Pons (tissue), 1 donor: ENCODE measurements around the gene ARMH1.

Source experiments
- DNase-seq: peaks from one replicate; pipeline ENCODE4 v3.0.0-alpha.2; 2016; ENCODE audit warnings: low spot score

The ARMH1 gene

DNA sequence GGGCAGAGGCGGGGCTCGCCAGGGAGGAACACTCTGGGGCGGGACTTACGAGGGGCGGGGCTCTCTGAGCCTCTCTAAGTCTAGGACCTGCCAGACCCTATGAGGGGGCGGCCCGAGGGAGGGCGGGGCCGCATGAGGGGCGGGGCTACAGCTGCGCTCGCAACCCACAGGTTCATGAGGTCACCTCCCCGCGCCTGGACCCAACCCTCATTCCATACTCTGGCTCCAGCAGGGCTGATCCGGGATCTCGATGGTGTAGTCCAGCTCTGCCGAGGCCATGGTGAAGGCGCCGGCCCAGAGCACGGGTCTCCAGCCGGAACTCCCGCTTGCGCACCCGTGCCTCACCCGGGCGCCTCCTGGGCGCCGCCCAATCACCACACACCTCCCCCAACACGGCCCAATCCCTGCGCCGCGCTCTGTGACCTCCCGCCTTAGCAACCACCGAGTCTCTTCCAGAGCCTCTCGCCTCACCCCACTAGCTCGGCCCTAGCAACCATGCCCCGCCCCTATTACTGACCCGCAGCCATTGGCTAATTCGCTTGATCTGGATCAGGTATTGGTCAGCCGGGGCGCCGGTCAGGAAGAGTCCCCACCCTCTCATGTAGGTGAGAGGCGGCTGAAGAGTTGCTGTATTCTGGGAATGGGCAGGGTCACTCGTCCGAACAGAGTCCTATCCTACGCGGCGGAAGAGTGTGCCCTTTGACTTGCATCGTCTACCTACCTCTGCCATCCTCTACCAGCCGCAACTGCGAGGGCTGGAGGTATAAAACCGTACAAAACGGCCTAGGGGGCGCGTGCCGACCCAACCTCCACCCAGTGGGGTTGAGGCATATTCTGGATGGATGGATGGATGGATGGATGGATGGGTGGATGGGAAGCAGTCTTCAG, at the start of gene ARMH1, which contains the start of gene TMEM53:
Gene ARMH1, plus strand, starts transcription at position 602 of the 888 bp plus-strand sequence. CDS start 14,984 bp downstream, outside the sequence.
Gene TMEM53, minus strand, starts transcription at position 369 of the 888 bp plus-strand sequence. Its CDS starts 90 bp downstream, at position 279.
- peak; percentile 99 for DNase-seq

DNA sequence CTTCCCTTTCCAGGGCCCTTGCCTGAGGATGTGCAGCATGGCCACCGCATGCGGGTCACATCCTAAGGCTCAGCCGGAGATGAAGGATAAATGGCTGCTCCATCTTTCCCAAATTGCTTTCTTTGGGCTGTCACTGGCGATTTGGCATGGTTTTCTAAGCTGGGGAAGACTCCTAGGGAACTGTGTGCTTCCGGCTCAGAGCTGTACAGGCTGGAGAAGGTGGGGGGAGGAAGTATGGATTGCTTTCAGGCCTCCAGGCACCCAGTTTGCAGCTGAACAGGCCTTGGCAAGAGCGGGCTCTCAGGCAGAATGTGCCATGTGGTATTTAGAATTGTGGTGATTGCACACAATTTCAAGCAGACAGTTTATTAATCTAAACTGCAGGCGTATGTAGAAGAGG, 49.2 kb upstream of the ARMH1 start:
- DNase-seq, result no peak

DNA sequence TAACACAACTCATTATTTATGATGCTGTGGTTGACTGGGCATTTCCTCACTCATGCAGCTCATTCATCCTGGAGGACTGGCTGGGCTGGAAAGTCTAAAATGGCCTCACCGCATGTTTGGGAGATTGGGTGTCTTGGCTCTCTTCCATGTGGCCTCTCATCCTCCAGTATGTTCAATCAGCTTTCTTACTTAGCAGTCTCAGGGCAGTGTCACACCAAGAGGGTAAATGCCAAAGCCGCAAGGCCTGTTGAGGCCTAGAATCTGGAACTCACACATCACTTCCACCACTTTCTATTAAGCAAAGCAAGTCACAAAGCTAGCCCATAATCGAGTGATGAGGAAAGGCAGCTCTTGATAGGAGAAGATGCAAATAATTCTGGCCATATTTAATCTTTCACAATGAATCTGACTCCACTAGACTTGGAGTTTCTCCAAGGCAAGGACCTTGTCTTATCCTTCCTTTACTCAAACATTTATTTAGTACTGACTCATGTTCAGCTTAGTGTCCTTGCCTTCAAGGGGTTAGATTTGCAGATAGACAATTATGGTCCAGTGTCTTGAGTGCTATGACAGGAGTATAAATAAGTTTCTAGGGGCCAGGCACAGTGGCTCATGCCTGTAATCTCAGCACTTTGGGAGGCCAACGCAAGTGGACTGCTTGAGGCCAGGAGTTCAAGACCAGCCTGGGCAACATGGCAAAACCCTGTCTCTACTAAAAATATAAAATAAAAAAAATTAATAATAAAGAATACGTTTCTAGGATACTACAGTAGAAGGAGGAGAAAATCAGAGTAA, 45.4 kb upstream of the ARMH1 start:
- no peak for DNase-seq

DNA sequence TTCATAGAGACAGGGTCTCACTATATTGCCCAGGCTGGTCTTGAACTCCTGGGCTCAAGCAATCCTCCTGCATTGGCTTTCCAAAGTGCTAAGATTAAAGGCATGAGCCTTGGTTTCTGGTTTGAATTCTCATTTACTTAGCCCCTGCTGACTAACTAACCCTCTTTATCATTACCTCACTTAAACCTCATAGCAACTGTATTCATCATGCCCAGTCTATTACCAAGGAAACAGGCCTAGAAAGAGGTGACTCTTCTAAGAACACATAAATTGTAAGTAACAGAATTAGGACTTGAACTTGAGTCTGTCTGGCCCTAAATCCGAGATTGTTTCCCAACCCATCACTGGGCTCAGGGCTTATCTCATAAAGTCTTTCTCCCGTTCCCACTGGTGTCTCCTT, 44.4 kb upstream of the ARMH1 start:
- no peak for DNase-seq

DNA sequence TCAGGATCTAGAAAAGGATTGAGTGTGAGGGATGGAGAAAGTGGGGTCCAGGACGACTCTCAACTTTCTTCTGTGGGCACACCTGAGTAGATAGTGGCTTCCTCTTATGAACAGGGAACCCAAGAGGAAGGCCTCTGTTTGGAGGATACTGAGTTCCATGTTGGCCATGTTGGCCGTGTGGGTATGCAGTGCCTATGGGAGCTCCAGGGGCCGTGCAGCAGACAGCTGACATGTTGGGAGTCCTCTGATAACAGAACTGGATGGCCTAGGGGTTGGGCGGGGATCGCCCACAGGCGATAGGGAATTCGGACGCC, 43.2 kb upstream of the ARMH1 start:
- no peak for DNase-seq

DNA sequence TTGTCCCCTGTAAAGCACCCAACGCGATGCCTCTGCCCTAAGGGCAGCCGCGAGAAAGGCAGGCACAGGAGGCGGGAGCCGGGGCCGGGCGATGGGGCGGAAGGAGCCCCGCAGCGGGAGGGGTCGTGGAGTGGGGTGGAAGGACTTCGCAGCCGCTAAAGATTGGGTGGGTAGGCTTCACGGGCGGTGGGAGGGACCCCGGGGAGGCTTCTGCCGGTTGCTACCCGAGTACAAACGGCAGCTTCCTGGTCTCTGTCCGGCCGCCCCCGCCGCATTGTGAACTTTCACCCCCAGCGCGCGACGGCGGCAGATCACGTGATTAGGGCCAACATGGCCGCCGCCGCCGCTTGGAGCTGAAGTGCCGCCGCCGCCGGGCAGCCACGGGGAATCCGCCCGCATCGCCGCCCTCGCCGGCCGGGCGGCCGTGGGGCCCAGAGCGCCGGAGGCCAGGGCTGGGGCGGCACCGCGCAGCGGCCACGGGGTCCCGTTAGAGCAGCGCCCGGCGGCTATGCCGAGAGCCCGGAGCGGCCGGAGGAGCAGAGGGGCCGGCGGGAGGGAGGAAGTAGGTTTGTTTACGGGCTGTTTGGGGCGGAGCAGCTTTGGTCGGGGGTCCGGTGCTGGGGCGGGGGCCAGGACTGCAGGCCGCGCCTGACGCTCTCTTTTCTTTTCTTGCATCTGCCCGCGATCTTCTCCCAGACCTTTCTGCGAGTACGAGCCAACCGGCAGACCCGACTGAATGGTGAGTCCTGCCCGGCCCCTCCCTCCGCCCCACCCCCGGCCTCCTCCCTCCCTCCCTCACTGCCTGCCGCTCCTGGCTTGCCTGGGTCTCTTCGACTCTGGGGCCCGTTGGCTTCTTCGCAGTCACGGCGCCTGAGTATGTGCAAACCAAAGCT, 42.6 kb upstream of the ARMH1 start:
- DNase-seq, result peak; percentile 63

DNA sequence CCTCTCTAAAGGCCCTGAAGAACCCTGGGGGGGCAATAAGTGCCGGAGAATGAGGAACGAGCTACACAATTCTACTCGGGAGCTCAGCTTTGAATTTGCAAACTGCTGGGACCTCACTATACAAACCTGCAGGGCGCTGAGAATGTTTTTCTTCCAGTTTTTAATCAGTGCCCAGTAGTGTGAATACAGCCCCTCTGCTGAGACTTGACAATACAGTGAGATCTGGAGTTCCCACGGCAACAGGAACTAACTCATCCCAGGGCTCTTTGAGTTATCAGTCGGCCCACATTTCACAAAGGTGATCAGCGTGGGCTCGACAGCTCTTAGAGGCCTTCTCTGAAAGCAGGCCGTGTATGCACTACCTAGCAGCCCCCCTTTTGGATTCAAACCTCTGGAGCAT, 41.9 kb upstream of the ARMH1 start:
- no peak for DNase-seq

DNA sequence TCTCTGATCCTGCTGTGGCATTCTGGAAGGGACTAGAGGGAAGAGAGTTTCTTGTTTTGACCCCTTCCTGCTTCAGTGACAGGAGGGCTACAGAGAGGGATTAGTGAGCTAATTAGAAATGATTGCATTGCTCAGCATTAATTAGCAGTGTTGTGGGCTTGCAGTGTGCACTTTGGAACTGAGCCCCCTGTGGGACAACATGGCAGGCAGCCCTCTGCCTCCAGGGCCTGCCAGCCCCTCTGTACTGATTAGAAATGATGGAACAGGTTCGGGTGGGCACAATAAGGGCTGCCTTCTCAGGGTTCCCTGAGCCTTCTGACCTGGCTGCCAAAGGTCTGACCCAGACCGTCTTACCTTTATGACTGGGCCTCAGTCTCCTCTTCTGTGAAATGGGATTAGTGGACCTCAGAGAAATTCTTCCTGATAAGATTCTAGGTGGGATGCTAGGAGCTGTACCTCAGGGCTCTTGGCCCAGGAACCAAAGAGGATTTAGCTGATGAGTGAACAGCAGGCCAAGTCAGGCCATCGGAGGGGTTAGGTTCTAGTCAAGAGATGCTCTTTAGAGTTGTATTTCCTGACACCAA, 39.8 kb upstream of the ARMH1 start:
- no peak for DNase-seq

DNA sequence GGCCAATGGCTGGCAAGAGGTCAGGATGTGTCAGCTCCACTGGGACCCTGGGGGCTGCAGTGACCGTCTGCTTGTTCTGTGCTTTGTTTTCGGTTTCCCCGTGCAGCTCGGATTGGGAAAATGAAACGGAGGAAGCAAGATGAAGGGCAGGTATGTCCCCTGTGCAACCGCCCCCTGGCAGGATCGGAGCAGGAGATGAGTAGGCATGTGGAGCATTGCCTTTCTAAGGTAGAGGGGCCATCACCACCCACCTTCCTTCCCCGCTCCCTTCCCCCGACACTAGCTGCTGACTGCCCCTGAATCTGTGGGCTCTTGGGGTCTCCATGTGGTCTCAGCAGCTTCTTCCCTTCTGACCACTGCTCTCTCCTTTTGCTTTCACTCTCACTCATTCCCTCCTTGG, 39.1 kb upstream of the ARMH1 start:
- no peak for DNase-seq

DNA sequence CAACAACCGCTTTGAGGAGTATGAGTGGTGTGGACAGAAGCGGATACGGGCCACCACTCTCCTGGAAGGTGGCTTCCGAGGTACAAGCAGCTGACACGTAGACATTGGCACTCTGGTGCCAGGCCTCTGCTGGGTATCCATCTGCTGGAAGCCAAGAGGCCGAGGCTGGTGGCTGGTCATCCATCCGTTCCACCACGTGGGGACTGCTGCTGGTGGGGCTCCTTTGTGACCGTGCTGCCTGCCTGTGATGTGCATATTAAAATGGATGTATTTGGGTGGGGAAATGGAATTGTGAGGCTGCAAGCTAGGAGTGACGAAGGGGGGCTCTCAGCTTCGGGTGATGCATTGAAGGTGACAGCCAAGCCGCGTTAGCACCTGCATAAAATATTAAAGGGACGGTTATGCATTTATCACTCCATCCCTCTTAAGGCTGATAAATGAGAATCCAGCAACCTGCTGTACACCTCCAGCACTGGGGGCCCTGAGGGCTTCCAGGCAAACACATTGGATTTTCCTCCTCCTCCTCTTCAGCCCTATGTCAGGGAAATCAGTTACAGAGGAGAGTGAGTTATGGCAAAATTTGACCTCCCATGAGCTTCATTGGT, 38.3 kb upstream of the ARMH1 start:
- no peak for DNase-seq

DNA sequence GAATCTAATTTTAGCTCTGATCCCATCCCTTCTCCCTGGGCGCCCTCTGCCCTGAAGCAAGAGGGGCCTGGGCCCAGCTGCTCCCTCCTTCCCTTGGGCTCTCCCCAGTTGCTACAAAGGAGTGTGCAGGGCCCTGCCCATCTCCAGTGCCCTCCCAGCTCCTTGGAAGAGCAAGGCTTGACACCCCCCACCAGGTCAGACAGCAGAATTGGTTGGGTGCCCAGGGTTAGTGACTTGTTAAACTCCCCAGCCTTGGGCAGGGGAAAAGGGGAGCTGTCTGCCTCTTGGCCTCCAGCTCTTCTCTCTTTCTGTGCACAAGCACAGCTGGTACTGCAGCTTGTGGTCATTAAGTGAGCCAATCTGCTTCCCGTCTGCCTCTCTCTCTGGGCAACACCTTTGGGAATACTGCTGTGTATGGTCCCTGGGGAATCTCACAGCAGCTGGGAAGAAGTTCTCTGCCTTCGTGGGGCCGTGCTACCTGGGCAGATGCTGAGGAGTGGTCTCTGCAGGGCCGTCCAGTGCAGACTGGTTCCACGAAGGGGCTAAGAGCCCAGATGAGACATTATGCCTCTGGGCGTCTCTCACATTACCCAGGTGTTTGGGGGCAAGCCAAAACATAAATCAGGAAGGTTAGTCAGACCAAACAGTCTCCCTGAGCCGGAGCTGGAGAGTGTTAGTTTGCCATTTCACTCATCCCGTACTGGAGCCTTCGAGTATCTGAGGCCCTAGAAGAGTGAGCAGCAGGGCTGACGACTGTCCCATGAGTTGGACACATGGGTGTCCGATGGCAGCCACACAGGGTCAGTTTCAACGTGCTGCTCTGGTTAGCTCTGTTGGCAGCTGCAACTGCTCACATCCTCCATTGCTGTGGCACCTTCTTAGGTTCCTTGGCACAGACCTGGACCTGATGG, 37.6 kb upstream of the ARMH1 start:
- no peak for DNase-seq

DNA sequence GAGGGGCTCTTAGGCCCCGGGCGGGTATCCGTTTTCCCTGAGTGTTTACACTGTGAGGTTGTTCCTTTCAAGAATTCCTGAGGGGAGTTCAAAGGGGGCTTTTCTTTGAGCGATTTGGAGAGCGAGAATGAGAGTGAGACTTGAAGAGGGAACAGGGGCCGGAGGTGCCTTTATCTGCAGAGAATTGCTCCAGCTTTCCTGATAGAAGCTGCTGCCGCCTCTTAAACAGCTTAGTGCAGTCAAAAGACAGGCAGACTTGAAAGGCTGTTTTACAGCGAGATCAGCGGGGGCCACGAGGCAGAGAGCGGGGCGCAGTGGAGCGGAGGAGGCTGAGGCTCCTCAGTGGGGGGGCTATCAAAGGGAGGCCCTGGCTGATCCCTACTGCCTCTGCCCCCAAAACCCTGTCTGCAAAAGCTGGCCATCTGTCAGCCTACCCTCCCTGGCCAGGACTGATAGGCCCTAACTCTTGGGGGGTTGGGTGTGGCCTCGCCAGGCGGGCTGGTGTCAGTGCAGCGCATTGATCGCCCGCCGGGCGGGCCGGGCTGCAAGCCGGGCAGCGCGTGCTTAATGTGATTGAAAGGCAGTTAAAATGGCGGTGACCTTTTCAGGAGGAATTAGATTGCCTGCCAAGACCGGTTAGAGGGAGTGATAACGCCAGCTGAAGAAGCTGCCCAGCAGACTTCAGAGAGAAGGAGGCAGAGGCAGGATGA, 36.7 kb upstream of the ARMH1 start:
- DNase-seq, result no peak

DNA sequence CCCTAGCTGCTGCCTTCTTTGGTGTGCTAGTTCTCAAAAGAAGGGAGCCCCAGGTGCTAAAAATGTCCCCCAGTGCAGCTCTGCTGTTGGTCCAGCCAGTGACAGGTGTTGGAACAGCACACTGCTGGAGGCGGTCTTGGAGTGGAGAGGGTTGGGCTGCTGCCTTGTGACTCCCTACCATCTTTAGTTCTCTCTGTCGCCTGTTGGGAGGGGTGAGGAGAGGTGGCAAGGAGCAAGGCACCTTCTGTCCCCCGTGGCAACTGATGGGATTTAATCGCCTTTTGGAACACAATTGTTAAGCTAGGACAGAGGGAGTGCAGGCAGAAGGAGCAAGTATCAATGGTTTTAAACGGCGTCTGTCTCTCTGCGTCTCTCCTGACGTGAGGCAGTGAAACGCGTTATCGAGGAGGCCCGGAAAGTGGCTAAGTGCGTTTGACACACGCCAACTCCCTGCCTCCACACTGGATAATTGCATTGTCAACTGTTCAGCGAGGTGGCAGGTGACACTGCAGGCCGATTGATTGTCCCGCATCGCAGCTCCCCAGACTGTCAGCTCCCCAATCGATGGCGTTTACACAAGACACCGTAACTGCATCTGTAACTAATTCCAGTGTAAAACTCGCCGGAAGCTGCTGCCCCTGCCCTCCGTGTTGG, 34.2 kb upstream of the ARMH1 start:
- DNase-seq, result no peak

DNA sequence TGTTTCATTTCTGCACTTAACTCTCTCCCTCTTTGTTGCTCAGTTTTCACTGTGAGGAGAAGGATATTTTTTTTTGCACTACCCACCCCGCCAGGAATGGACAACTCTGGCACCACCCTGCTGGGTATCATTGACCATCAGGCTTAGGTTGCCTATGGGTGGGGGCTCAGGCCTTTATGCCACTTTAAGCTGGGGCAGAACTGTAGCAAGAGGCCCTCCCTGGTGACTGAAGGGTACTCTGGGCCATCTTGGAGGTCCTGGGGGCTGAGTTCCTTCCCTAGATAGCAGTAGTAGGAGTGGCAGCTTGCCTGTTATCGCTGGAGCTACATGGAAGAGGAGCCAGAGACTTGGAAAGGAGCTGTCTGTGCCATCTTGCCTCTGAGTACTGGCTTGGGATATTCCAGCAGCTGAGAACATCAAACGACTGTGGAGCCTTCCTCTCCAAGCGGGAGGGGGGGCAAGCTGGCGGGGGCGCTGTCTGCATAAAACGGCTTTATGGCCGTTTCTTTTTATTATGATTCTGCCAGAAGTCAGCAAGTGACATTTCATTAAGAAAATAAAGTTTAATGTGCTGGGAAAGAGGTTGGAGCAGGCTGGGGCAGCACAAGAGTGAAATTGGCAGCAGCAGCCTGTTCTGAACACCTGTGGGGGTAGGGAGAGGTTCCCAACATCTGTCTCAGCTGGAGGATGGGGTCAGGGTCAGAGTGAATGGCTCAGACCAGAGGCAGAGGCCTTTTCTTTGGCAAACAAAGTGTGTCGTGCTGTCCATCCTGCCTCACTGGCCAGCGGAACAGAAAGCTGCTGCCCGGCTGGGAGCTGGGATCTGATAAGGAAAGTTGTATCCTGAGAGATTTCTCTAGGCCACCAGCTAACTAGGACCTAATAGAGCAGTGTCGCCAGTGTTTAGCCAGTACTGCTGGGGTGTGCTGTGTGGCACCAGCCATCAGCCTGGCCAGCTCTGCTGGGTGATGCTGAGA, 33.1 kb upstream of the ARMH1 start:
- no peak for DNase-seq

DNA sequence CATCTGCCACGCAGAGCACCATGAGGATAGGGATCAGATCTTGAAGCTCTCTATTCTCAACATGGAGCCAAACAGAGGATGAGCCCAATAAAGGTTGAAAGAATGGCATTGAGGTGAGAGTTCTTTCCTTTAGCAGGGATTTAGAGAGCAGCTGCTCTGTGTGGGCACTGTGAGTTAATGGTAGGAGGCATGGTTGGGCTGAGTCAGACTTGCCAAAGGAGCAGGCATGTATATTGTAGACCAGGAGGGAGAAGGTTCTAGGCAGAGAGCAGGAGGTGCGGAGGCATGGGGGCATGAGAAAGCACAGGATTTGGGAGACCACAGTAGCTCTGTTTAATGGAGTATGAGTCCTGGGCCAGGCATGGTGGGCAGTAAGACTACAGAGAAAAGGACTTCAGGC, 32.3 kb upstream of the ARMH1 start:
- no peak for DNase-seq

DNA sequence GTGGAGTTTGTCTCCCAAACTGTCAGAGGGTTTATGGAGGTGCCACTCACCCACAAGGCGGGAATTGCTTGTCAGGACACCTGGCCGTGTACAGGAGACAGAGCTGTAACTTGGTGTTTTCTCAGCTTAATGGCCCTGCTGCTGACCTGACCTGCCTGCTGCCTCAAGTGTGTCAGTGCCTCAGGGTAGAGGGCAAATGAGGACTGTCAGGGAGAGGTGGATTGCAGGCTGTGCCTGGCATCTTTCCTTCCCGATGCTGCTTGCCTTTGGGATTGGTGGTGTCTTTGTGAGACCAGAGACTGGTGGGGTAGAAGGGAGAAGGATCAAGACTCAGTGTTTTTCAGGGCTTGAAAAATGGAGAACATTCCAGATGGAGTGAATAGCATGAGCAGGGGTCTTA, 31.6 kb upstream of the ARMH1 start:
- no peak for DNase-seq

DNA sequence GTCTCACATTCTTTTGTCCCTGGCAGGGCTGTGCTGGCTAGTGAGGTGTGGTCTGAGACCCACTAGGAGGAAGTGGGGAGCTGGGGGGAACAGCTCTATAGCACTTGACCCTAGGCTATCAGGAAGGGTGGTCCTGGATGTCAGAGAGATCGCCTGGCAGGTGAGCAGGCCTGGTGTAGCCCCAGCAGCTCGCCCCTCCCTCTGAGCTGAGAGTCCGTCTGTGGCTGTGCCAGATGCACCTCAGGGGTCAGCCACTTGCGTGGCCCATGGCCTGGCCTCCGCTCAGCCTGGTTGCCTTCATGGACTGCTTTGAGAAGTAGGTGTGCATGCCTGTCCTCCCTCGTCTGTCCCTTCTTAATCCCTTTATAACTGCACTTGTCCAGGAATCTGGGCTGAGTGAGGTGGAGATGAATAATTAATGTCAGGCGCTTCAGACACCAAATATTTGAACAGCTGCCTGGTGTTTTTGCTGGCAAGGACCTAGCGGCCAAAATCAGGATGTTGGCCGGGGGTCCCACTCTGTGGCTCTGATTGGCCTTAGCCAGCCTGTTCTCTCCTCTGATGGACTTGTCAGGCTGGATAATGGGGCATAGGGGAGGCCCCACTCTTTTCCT, 30.7 kb upstream of the ARMH1 start:
- no peak for DNase-seq
